Measurements from ENCODE around the gene IL17C. TPM values are rescaled to one million over a fixed set of nuclear protein-coding genes. Genes with fewer than 3 reads are reported as not detected.

IL17C gene
- total RNA-seq, 2 donors from 2014 or later = not detected

- intact Hi-C loops (cut with DNase I, micrococcal nuclease) = no loop called here
- ATAC-seq = no peak
- no peak for DNase-seq
Measured at GRCh38 chr16:88651989-88652761, 13.8 kb downstream of the IL17C start.

DNA sequence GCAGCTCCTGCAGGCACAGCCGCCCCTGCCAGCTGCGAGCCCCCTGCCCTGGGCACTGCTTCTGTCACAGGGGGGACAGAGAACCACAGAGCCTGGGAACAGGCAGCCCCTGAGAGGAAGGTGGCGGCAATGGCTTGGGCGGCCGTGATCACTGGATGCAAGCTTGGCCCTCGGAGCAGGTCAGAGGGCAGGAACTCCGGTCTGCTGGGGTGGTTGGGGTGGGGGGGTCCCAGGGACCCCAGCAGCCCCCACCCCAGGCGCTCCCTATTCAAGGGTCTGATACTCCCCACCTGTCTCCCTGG is 14.3 kb downstream of the IL17C start:
- ATAC-seq (no peak), DNase-seq (no peak)
- intact Hi-C loops (cut with DNase I, micrococcal nuclease) = no loop called here

GRCh38 chr16:88653101-88653500 is 14.7 kb downstream of the IL17C start:
- DNase-seq = no peak
- intact Hi-C loops (cut with DNase I, micrococcal nuclease) = no loop called here
- ATAC-seq = no peak

- ATAC-seq = no peak
- intact Hi-C loops (cut with DNase I, micrococcal nuclease) = no loop called here
- DNase-seq = no peak
Measured at GRCh38 chr16:88653596-88654362, 15.4 kb downstream of the IL17C start.

- DNase-seq (no peak), ATAC-seq (no peak)
- intact Hi-C loops (cut with DNase I, micrococcal nuclease) = no loop called here
Measured at GRCh38 chr16:88654363-88655052, 16.1 kb downstream of the IL17C start.

- intact Hi-C loops (cut with DNase I, micrococcal nuclease) = no loop called here
- DNase-seq (no peak), ATAC-seq (no peak)
Measured at GRCh38 chr16:88655053-88655732, 16.8 kb downstream of the IL17C start.

- ATAC-seq (no peak), DNase-seq (no peak)
- intact Hi-C loops (cut with DNase I, micrococcal nuclease) = no loop called here
Measured at GRCh38 chr16:88655733-88656281, 17.4 kb downstream of the IL17C start.

GRCh38 chr16:88656291-88656980 is 18.1 kb downstream of the IL17C start:
- intact Hi-C loops (cut with DNase I, micrococcal nuclease) = no loop called here
- no peak for ATAC-seq
- no peak for DNase-seq

GRCh38 chr16:88657371-88657770 is 19.0 kb downstream of the IL17C start:
- DNase-seq = no peak
- ATAC-seq = no peak
- intact Hi-C loops (cut with DNase I, micrococcal nuclease) = no loop called here

DNA sequence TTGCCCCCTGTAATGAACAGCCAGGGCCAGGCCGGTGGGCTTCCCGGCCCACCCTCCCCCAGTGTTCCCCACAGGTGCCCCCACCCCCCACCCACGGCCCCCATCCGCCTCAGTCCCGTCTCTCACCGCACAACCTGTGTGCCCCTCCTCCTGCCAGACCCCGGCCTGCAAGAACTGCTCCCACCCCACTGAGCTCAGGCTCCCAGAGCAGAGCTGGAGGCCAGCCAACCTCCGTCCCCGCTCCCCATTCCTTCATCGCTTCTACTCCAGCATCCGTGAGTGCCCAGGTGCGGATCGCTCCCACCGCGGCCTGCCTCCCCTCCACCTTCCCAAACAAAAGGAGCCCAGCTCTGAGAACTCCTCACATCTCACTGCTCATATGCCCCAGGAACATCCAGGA is 20.3 kb downstream of the IL17C start:
- intact Hi-C loops (cut with DNase I, micrococcal nuclease) = no loop called here
- ATAC-seq (no peak), DNase-seq (no peak)

GRCh38 chr16:88659160-88659559 is 20.8 kb downstream of the IL17C start:
- no peak for ATAC-seq
- intact Hi-C loops (cut with DNase I, micrococcal nuclease) = no loop called here
- DNase-seq = no peak

DNA sequence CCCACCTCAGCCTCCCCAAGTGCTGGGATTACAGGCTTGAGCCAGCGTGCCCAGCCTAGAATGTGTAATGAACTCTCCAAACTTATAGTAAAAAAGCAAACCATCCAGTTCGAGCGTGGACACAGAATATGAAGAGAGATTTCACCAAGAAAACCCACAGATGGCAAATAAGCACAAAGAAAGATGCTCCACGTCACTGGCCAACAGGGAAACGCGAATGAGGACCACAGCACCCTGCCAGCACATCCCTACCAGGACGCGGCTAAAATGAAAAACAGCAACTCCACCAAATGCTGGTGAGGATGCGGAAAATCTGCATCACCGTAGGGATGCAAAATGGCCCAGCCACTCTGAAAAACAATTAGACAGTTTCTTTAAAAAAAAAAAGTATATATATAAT is 23.1 kb downstream of the IL17C start:
- no peak for ATAC-seq
- no peak for DNase-seq
- intact Hi-C loops (cut with DNase I, micrococcal nuclease) = no loop called here

DNA sequence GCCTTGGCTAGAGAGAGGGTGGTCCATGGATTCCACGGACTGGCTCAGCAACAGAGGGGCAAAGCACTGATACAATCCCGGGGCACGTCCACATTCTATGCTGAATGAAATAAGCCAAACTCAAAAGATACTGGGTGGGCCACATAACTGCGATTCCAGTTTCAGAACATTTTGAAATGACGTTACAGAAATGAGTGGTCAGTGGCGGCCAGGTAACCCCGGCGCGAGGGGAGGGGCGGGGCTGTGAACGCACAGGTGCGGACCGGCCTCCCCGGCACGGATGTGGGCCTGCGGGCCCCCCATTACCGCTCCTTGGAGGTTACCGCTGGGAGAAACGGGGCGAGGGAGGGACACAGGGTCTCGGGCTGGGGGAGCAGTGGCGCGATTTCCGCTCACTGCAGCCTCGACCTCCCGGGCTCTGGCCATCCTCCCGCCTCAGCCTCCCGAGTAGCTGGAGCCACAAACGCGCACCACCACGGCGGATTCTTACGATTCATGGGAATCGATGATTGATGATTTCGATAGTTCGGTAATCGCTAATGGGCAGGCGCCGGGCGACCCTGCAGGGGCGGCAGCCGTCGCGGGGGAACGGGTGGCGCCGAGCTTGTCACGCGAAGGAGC is 24.0 kb downstream of the IL17C start:
- ATAC-seq = peak; percentile 17
- DNase-seq = peak in 1 of 2 donors; percentile 62

DNA sequence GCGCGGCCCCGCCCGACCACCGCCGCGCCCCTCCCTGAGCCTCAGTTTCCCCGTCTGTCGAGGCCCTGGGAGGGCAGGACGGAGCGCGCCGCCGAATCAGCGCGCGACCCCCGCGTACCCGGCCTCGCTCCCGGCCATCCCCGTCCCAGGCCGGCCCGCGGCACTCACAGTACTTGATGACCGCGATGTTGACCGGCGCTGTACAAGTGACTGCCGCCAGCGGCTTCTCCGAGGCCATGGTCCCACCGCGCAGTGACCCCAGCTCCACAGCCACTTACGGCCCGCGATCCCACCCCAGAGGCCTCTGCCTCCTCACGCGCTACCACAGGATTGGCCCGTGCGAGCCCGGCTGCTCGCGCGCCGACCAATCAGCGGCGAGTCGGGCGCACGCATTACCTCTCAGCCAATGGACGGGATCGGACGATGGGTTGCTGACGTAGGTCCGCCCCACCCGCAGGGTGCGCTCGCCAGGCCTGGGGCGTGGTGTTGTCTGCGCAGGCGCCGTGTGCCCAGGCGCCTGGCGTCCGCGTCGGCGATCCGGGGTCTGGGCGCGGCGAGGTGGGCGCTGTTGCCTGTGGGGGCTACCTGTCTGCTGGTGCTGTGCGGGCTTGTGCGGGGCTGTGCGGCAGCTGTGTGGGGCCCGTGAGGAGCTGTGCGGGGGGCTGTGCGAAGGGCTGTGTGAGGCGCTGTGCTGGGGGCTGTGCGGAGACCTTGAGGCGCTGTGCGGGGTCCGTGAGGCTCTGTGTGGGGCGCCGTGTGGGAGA is 24.7 kb downstream of the IL17C start, which contains the start of gene MVD:
Gene MVD, minus strand, starts transcription at position 249 of the 764 bp plus-strand sequence. Its CDS starts 11 bp downstream, at position 238.
- DNase-seq = peak; percentile 96 to 97
- intact Hi-C loops (cut with DNase I, micrococcal nuclease) = no loop called here
- peak; percentile 93 for ATAC-seq

More for the DNA sequence above, 24.0 kb downstream of the IL17C start:
- intact Hi-C loops (cut with DNase I, micrococcal nuclease) = no loop called here

DNA sequence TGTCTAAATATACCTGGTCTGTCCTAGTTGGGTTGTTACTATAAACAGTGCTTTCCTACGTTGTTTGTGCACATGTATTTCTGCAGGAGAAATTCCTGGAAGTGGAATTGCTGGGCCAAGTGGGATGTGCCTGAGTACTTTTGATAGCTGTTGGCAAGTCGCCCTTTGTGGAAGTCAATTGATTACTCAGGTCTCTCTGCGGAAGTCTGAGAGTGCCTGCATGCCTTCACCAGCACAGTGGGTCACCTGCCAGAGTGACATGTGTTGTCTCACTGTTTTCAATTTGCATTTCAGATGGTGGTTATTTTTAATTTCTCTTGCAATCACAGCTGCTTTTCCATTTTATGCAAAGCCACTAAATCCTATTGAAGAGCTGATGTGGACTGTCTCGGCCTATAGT is 26.8 kb downstream of the IL17C start:
- intact Hi-C loops (cut with DNase I, micrococcal nuclease) = no loop called here
- ATAC-seq = no peak

GRCh38 chr16:88665570-88665969 is 27.2 kb downstream of the IL17C start:
- ATAC-seq = no peak
- intact Hi-C loops (cut with DNase I, micrococcal nuclease) = no loop called here

More for the DNA sequence above, 26.8 kb downstream of the IL17C start:
- no peak for DNase-seq

DNA sequence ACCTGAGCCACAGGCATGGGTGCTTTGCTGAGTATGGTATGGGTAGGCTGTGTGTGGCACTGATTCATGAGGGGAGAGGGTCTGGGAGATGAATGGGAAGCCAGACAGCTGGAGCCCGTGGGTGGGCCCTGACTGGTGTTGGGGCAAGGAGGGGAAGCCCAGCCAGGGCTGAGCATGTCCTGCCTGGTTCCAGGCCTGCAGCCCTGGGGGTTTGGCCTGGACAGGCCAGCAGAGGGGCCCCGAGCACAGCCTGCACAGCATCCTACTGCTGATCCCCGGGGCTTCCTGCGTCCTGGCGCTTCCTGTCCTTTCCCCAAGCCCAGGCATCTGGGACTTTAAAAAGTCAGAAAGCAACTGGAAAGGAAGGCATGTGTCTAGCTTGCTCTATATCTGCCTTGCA is 29.1 kb downstream of the IL17C start:
- intact Hi-C loops (cut with DNase I, micrococcal nuclease) = no loop called here
- ATAC-seq (no peak), DNase-seq (no peak)

More at GRCh38 chr16:88665570-88665969, 27.2 kb downstream of the IL17C start:
- no peak for DNase-seq
